IPS-18c (cell line): ENCODE data around the gene STK24.
"Not testable (repeated sequence)": the region's sequence is repeated elsewhere in the genome, so short reads cannot be mapped to it uniquely, and the experiment has no call there.

Experiments used
- H3K4me3 ChIP-seq: 2 replicates; pipeline ENCODE4 v1.7.0; 2013; ENCODE audit warnings: low read depth, mild to moderate bottlenecking, low read length, moderate library complexity; ENCODE audit not compliant: insufficient read depth
- H3K9me3 ChIP-seq: one replicate; pipeline ENCODE4 v1.6.1; 2013; ENCODE audit warnings: mild to moderate bottlenecking, low read length, moderate library complexity; ENCODE audit not compliant: control insufficient read depth, insufficient read depth

Gene STK24

DNA sequence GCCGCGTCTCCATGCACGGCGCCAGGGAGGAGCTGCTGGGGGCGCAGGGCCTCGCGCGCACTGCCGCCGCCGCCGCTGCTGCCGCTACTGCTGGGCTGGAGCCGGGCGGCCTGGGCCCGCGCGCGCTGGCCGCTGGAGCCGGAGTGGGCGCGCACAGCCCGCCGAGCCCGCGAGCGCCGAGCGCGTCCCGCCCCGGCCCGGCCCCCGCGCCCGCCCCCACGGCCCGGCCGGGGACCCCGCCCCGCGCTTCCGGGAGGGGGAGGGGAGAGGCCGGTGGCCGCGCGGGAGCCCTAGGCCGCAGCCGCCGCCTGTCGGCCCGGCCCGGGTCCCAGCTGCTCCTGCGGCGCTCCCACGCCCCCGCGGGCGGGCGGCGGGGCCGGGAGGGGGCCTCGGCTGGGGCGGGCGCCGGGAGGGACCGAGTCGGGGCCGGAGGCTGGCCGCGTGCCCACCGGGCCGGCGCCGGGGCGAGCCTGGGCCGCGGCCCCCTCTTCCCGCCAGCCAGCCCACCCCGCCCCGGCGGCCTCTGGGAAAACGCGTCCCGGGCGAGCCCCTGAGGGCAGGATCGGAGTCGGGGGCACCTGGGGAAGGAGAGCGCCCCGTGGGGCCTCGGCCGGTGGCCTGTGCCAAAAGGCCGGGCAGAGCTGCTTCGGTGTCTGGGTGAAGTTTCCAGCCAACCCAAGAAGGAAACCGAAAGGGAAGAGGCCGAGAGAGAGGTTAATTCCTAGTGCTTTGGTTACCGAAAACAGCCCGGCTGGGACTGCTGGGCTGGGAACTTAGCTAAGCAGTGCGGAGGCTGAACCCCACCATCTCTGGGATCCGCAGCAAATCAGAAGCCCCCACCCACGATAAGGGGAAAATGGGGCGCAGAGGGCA is at the start of gene STK24:
Gene STK24, minus strand, starts transcription at position 145 of the 873 bp plus-strand sequence. CDS start 321 bp downstream, outside the sequence.
- Histone ChIP-seq H3K9me3 (no peaks in the 10 kb centered on the region), H3K4me3 (peak within 1 kb of the TSS; percentile 91)

DNA sequence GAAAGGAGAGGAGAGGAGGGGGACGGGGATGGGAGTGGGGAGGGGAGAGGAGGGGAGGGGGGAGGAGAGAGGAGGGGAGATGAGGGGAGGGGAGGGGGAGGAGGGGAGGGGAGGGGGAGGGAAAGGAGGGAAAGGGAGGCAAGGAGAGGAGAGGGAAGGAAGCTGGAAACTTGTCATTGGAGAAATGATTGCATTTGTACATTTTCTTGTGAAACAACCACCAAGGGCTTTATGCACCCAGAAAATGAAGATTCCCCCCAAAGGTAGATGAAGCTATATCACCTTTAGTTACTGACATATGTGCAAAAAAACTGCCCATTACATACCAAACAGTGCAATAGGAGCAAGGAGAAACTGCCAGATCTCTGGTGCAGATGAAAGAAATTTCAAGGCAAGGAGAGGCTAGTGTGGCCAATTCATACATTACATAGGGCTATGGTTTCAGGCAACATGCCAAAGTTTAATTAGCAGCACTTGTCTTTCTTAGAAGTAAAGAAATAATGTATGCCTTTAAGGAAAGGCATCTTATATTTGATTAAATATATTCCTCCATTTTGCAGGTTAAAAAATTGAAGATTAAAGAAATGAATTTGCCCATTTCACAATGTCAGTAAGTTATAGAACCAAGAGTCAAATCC is 49.5 kb upstream of the STK24 start:
- H3K9me3 ChIP-seq: no peaks in the 10 kb centered on the region
- H3K4me3 ChIP-seq: no peak overlapping the region

DNA sequence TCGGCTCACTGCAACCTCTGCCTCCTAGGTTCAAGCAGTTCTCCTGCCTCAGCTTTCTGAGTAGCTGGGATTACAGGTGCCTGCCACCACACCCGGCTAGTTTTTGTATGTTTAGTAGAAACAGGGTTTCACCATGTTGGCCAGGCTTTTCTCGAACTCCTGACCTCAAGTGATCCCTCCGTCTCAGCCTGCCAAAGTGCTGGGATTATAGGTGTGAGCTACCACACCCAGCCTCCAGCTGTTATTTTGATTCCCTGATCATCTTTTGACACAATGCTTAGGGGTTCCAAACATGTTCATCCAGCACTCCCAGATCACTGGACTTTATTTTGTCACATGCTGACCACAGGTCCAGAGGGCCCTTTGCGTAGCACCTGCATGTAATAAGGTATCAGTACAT is 47.7 kb upstream of the STK24 start:
- H3K9me3 ChIP-seq, H3K4me3 ChIP-seq: not testable (repeated sequence)

DNA sequence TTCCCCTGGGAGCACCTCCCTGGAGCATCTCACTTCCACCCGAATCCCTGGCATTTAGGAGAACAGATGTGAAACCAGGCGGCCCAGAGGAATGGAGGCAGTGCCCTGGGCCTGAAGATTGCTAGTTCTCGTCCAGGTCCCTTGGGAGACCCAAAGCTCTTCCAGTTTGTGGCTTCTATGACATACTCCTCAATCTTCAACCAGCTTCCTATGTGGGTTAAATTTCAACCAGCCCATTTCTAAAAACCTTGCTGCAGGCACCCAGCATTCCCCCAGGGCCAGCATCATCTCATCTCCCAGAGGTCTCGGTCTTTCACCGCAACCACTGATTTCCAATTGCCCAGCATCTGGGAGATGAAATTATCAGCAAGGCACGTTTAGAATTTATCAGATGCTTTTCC is 46.0 kb upstream of the STK24 start:
- no peak overlapping the region for H3K4me3 ChIP-seq
- H3K9me3 ChIP-seq: no peaks in the 10 kb centered on the region

DNA sequence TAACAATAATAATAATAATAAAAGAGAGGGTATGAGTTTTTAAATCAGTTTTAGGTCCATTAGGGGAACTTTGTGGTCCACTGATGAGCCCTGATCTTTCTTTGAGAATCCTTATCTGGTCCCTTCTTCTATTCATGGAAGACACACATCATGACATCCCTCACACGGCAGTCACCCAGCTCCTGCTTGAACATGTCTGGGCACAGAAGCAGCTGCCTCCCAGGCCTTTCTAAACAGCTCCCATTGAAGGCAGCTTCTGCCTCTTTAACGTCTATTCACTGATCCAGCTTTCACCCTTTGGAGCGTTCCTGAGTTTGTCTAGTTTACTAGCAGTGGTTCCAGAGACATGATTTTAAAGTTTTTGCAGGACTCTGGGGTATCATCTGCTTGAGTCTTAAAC is 42.6 kb upstream of the STK24 start:
- no peaks in the 10 kb centered on the region for H3K9me3 ChIP-seq
- H3K4me3 ChIP-seq: no peak overlapping the region

DNA sequence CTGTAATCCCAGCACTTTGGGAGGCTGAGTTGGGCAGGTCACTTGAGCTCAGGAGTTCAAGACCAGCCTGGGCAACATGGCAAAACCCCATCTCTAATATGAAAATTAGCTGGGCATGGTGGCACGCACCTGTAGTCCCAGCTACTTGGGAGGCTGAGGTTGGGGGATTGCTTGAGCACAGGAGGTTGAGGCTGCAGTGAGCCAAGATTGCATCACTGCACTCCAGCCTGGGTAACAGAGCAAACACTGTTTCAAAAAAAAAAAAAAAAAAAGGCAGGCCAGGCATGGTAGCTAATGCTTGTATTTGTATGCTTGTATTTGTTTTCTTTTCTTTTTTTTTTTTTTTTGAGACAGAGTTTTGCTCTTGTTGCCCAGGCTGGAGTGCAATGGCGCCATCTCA is 38.7 kb upstream of the STK24 start:
- H3K9me3 ChIP-seq: not testable (repeated sequence)

DNA sequence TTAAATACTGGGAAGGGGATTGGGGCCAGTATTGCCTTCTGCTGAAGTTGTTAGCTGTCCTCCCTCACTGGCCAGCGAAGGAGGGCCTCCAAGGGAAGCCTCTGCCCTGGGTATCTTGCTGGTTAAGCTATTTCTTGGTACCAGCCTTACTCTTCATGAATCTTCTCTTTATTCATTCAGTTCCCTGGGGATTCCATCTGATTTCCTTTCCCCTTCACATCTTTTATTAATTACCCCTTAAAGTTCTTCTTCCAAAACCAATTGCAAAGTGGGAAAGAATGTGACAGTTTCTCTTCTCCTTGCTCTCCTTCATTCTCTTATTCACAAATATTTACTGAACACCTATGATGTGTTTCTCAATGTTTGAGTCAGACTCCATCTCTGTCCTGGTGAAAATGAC is 36.7 kb upstream of the STK24 start:
- H3K4me3 ChIP-seq: no peak overlapping the region
- H3K9me3 ChIP-seq: no peaks in the 10 kb centered on the region

More for the DNA sequence above, 38.7 kb upstream of the STK24 start:
- not testable (repeated sequence) for H3K4me3 ChIP-seq

DNA sequence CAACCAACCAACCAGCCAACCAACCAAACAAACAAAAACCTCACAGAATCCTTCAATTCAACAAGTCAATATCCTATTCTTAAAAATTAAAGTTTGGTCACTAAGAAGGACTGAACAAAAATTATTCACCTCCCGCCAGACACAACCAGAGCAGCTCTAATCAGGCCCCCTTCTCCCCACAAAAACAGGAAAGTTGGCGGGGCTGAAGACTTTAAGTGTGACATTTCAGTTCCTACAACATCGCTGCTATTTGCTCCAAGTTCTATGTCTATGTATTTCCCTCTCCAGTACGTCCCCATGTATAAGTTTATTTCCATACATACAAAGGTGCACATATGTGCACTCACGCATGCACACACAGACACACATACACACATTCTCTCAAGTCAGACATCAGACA is 32.8 kb upstream of the STK24 start:
- H3K4me3 ChIP-seq: no peak overlapping the region
- no peaks in the 10 kb centered on the region for H3K9me3 ChIP-seq

DNA sequence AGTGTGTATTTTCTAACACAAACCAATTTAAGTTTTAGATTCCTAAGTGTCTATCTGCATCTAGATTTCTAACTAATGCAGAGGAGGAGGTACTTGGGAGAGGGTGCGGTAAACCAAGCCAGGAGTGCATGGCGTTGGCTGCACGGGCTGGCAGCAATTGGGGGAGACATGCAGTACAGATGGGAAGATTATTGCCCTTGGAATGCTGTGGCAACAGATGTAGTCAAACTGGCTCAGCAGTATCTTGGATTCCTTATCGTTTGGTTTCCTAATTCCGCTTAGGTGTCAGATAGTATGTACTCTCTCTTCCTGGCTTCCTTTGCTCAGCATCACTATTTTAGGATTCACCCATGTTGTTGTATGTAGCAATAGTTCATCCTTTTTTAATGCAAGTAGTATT is 29.4 kb upstream of the STK24 start:
- H3K4me3 ChIP-seq: no peak overlapping the region
- no peaks in the 10 kb centered on the region for H3K9me3 ChIP-seq

DNA sequence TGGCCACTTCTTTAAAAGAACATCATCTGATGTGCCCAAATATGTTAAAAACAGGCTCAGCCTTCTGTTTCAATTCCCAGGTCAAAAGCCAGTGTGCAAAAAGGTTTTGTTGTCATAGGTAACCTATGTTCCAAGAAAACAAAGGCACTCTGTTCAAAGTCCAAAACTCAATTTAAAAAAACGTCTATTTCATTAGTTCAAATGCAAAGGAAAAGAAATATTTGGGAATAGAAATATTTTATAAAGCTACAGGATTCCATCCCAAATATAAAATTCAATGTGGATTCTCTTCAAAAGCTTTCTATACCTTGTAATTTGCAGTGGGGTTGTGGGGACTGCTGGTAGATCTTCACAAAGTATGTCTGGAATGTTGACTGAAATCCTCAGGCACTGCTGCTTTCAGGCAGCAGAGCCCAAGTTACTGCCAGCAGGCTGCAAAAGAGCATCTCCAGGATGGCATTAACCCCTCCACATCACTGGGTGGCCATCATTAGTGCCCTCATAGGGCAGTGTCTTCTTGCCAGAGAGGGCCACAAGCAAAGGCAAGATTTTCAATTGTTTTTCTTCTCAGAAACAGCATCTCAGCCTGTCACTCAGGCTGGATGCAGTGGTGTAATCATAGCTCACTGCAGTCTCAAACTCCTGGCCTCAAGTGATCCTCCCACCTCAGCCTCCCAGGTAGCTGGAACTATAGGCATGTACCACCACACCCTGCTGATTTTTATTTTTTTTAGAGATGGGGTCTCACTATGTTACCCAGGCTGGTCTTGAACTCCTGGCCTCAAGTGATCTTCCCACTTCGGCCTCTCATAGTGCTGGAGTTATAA is 22.8 kb upstream of the STK24 start:
- Histone ChIP-seq H3K9me3 (no peaks in the 10 kb centered on the region), H3K4me3 (no peak overlapping the region)

DNA sequence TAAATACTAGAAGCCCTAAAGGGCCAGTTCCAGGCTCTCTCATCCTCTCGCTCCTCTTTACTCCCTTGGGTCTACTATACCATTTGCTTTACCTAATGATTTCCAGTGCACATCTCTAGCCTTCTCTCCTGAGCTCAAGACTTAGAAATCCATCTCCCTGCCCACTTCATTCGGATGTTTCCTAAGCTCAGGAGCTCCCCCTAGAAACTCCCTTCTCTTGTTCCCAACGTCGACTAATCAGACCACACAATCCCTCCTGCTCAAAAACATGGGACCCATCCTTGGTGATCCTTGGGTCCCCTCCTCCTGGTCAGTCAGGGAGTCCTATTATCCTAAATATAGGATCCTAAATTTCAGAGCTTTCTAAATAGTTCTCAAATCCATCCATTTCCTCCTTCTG is 21.1 kb upstream of the STK24 start:
- Histone ChIP-seq H3K4me3 (no peak overlapping the region), H3K9me3 (no peaks in the 10 kb centered on the region)

DNA sequence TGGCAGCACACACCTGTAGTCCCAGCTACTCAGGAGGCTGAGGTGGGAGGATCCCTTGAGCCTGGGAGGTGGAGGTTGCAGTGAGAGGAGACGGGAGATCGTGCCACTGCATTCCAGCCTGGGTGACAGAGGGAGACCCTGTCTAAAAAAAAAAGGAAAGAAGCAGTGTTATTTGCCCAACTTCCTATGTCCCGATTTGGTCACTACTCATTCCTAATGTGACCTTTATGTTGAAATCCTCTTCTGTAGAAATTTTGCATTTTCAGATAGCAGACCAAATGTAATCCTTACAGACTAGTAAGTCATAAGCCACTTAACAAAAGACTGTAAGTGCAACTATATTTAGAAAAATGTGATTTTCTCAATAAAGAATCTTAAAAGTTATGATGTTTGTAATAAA is 18.2 kb upstream of the STK24 start:
- H3K9me3 ChIP-seq: no peaks in the 10 kb centered on the region
- H3K4me3 ChIP-seq: no peak overlapping the region

DNA sequence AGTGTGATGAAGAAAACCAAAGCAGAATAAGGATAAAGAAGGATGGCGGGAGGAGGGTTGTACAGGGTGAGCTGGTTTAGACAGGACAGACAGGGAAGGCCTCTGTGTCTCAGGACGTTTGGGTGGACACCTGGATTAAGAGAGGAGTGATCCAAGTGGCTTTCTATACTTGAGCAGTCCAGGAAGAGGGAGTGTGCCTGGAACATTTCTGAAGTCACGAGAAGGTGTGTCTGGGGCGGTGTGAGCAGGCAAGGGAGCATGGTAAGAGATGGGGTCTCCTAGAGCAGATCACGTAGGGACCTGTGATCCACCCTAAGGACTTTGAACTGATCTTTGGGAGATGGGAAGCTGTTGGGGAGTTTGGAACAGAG is 15.4 kb upstream of the STK24 start:
- Histone ChIP-seq H3K9me3 (no peaks in the 10 kb centered on the region), H3K4me3 (no peak overlapping the region)

DNA sequence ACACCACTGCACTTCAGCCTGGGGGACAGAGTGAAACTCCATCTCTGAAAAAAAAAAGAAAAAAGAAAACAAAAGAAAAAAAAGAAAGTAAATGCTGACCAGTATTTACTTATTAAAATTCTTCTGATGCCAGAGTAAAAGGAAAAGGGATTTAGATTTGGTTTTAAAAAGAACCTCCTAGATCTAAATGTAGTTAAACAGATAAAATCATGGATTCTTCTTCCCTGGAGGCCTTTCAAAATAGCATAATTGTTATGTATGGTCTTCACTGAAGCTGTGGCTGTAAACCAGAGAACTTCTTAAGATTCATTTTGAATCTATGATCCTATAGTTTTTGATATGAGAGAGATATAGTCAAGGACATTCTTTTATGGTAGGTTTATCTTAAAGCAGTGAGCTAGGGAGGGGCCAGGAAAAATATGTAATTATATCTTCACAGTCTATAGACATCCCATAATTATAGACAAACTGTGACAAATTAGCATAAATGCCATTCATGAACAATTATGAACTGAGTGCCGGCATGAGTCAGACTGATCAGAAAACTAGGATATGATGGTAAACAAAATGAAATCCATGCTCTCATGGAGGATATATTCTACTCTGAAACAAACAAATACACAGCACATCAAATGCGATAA is 14.9 kb upstream of the STK24 start:
- Histone ChIP-seq H3K9me3 (no peaks in the 10 kb centered on the region), H3K4me3 (no peak overlapping the region)

DNA sequence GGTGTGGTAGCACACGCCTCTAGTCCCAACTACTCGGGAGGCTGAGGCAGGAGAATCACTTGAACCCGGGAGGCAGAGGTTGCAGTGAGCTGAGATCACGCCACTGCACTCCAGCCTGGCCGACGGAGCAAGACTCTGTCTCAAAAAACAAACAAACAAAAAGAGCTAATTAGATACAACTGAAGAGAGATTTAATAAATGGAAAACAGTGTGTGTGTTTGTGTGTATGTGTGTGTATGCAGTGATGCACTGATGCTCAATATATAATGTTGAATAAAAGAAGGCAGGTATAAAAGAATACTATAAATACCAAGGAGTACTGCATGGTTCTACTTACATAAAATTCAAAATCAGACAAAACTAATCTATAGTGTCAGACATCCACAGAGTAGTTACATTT is 13.6 kb upstream of the STK24 start:
- not testable (repeated sequence) for H3K4me3 ChIP-seq, H3K9me3 ChIP-seq

DNA sequence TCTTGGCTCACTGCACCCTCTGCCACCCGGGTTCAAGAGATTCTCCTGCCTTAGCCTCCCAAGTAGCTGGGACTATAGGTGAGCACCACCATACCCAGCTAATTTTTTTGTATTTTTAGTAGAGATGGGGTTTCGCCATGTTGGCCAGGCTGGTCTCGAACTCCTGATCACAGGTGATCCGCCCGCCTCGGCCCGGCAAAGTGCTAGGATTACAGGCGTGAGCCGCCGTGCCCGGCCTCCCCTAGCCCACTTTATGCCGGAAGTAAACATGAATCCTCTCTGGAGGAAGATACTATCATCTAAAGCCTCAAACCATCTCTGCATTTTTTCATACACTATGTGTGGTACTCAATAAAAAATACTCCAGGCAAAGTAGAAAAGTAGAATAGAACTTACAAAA is 12.6 kb upstream of the STK24 start:
- H3K4me3 ChIP-seq, H3K9me3 ChIP-seq: not testable (repeated sequence)
